Mucosa of descending colon (tissue), 3 donors: ENCODE measurements around the gene FLNB. TPM values are rescaled to one million over a fixed set of nuclear protein-coding genes. Genes with fewer than 3 reads are reported as not detected.

ENCODE experiments used
- ATAC-seq: fragments of 200-7000 bp; cut with Tn5 transposase; one replicate; pipeline ENCODE4 v1.9.1; 2020; ENCODE audit warnings: mild to moderate bottlenecking, moderate library complexity
- DNase-seq, 3 donors: peaks; one replicate each; pipeline ENCODE4 v3.0.0-alpha.2; 2020
- H3K36me3 ChIP-seq: fragments of 200-600 bp; one replicate; pipeline ENCODE4 v1.8.0; 2021; ENCODE audit warnings: low read depth, mild to moderate bottlenecking
- H3K4me1 ChIP-seq: fragments of 200-600 bp; one replicate; pipeline ENCODE4 v1.8.0; 2021; ENCODE audit warnings: low read depth, mild to moderate bottlenecking
- H3K4me3 ChIP-seq: fragments of 200-600 bp; one replicate; pipeline ENCODE4 v1.8.0; 2021; ENCODE audit warnings: mild to moderate bottlenecking
- H3K9me3 ChIP-seq: fragments of 200-600 bp; one replicate; pipeline ENCODE4 v1.8.0; 2021; ENCODE audit warnings: mild to moderate bottlenecking
- CTCF ChIP-seq: fragments of 200-600 bp; IDR thresholded peaks from one replicate; pipeline ENCODE4 v1.8.0; 2022; ENCODE audit warnings: antibody characterized with exemption, mild to moderate bottlenecking
- intact Hi-C, 2 donors: fragments of 100-400 bp; cut with DNase I in 1 of 2; cut with micrococcal nuclease in 1 of 2; formaldehyde crosslinking; loops; one replicate each; pipeline versions ENCODE4 v1.11.0 to v1.11.1; 2022; cut with DNase I, micrococcal nuclease
- total RNA-seq, 3 donors: library from RNA; stranded (reverse); fragmentation: NEBNext Ultra II Directional in 2 of 3; extraction: Animal tissue kit (Norgen Biotek cat#: 25700) in 2 of 3; gene quantifications; one replicate each; pipeline versions ENCODE4 v1.2.1 to v1.2.4, GENCODE V29; 2021 to 2023
- donor health status: DM: no; HTN: no; CAD: no; lungs with moderate emphysema.
- donor health status: DM: no; HTN: no; CAD: no.
- donor health status: DM: no; HTN: yes; CAD: no.

FLNB gene
- total RNA-seq, 3 donors from 2014 or later, result 256 to 555 (median 357) TPM

DNA sequence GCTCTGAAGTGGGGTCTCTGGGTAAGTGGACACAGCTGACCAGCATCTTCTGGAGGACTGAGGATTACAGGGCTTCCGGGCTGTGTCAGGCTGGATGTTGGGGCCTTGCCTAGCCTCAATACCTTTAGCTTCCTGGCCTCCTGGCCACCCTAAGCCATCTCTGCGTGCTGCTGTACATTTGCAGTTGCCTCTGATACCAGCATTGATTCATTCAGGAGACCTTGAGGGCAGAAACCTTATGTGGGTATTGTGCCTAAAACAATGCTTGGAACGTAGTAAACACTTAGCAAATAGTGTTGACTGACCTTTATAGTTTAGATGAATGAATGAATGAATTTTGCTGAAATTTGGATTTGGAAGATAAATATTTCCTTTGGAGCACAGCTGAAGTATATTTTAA, 97.0 kb downstream of the FLNB start:
- peaks cover 3% of the 10 kb centered on the region for H3K4me1 ChIP-seq
- H3K36me3 ChIP-seq, result peaks cover 7% of the 10 kb centered on the region
- H3K9me3 ChIP-seq, result no peaks in the 10 kb centered on the region
- intact Hi-C loops, result no loop called here
- no peak for TF ChIP-seq CTCF
- DNase-seq (no peak), ATAC-seq (no peak)
- H3K4me3 ChIP-seq, result no peak overlapping the region

GRCh38 chr3:58106061-58106460, 97.8 kb downstream of the FLNB start:
- DNase-seq, result no peak

DNA sequence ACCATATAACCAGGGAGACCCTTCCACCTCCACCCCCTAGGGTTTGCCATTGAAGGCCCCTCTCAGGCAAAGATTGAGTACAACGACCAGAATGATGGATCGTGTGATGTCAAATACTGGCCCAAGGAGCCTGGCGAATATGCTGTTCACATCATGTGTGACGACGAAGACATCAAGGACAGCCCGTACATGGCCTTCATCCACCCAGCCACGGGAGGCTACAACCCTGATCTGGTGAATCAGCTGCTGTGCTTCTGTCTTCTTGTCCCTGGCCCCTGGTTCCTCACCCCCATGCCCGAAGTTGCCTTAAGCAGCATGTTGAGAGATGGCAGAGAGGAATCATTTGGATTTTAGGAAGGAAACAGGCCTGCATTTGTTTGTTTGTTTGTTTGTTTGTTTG, 98.4 kb downstream of the FLNB start:
- H3K4me3 ChIP-seq, result no peak overlapping the region
- peaks cover 8% of the 10 kb centered on the region for H3K4me1 ChIP-seq
- no peak for TF ChIP-seq CTCF
- DNase-seq, result no peak
- ATAC-seq, result no peak
- H3K36me3 ChIP-seq, result peaks cover 7% of the 10 kb centered on the region
- H3K9me3 ChIP-seq, result no peaks in the 10 kb centered on the region
- intact Hi-C loops, result no loop called here

More at GRCh38 chr3:58106061-58106460, 97.8 kb downstream of the FLNB start:
- H3K36me3 ChIP-seq, result peaks cover 7% of the 10 kb centered on the region
- H3K9me3 ChIP-seq, result no peaks in the 10 kb centered on the region
- no peak for ATAC-seq
- intact Hi-C loops, result no loop called here
- no peak for TF ChIP-seq CTCF
- peaks cover 3% of the 10 kb centered on the region for H3K4me1 ChIP-seq
- H3K4me3 ChIP-seq, result no peak overlapping the region

- DNase-seq (no peak), ATAC-seq (no peak)
- peaks cover 16% of the 10 kb centered on the region for H3K4me1 ChIP-seq
- H3K4me3 ChIP-seq, result no peak overlapping the region
- intact Hi-C loops, result no loop called here
- peaks cover 7% of the 10 kb centered on the region for H3K36me3 ChIP-seq
- no peaks in the 10 kb centered on the region for H3K9me3 ChIP-seq
- no peak for TF ChIP-seq CTCF
Observed at GRCh38 chr3:58107597-58107996, 99.4 kb downstream of the FLNB start.

DNA sequence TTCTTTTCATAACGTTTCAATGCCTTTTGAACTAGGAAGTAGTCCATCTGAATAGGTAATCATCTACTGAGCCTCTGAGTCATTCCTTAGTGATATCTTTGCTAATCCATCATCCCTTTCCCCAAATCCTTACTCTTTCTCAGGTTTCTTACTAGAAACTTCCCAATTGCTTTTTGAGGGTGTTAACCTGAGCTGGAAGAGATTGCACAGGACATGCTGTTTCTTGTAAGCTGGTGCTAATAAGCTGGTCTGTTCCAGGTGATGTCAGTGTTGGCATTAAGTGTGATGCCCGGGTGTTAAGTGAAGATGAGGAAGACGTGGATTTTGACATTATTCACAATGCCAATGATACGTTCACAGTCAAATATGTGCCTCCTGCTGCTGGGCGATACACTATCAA, 101.5 kb downstream of the FLNB start:
- Histone ChIP-seq H3K36me3 (peaks cover 5% of the 10 kb centered on the region), H3K4me1 (peaks cover 16% of the 10 kb centered on the region), H3K9me3 (no peaks in the 10 kb centered on the region), H3K4me3 (no peak overlapping the region)
- DNase-seq (no peak), ATAC-seq (no peak)
- intact Hi-C loops, result no loop called here
- no peak for TF ChIP-seq CTCF
